GM21447 (cell line): ENCODE results near the gene TFAP2E.

Source experiments
- ATAC-seq: cut with Tn5 transposase; IDR thresholded peaks from one replicate; pipeline ENCODE4 v1.9.1; 2021; ENCODE audit not compliant: unreplicated experiment

TFAP2E gene

DNA sequence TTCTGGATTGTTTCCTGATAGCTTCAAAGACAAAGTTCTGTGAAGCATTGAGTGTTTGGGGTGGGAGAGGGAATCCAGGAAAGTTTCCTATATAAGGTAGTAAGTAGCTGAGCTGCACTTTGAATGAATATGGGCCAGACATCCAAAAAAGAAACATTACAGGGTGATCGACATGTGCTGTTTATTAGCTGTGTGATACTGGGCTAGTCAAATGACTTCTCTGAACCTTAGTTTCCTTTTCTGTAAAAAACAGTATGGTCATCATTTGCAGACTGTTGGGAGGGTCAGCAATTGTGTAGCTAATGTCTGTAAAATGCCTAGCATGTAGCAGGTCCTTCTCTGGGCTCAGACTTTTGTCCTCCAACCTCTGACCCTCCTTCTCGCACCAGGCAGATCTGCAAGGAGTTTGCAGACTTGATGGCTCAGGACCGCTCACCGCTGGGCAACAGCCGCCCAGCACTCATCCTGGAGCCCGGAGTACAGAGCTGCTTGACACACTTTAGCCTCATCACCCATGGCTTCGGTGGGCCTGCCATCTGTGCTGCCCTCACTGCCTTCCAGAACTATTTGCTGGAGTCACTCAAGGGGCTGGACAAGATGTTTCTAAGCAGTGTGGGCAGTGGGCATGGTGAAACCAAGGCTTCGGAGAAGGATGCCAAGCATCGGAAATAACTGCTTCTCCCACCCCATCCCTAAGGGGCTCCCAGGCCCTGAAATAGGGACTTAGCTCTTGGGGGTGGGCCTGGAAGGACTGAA lies 21.1 kb downstream of the TFAP2E start:
- no peak for ATAC-seq

DNA sequence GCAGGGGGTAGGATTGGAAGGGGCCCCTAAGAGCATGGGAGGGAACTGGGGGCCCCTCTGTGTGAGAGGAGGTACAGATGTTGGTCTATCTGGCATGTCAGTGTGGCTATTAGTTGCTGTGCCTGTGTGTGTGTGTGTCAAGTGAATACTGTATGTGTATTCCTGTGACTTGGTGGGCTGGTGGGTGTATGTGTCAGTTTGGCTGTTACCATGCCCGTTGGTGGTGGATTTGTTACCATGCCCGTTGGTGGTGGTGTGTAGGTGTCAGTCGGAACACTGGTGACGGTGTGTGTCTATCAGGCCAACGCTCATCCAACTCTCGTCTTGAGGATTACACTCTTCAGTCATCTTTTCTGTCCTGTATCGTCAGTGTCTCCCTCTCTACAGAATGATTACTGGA lies 22.6 kb downstream of the TFAP2E start:
- ATAC-seq = no peak

DNA sequence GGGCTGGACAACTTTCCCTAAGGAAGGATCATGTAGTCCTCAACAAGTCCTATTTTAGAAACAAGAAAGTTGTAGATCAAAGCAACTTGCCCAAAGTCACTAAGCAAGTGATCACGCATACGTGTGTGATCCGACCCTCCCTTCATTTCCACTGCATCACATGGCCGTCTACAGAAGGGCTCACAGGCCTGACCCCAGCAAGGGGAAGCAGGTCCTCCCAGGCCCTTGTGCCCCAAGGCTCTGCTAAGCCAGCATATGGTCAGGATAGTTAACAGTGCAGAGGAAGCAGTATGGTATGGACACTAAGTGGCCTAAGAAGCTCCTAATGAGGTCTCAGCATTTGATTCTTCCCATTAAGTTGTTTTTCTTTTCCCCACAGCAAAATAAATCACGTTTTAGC lies 24.8 kb downstream of the TFAP2E start:
- ATAC-seq = no peak

DNA sequence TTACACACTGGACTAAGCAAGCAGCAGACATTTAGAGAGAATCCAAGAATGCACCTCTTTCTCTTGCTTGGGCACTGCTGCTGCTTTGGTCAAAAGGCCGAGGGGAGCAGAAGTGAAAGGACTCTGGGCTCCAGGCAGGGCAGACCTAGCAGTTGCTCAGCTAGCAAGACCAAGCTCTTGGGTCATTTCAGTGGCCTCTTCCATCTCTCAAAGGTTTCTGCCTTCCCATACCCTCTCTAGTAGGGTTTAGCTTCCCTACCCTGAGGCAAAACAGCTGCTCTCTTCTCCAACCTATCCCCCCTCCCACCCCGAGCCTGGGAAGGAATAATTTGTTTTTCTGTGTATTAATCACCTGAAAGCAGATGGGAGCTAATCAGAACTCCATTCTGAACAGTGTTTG lies 25.8 kb downstream of the TFAP2E start:
- ATAC-seq = no peak

DNA sequence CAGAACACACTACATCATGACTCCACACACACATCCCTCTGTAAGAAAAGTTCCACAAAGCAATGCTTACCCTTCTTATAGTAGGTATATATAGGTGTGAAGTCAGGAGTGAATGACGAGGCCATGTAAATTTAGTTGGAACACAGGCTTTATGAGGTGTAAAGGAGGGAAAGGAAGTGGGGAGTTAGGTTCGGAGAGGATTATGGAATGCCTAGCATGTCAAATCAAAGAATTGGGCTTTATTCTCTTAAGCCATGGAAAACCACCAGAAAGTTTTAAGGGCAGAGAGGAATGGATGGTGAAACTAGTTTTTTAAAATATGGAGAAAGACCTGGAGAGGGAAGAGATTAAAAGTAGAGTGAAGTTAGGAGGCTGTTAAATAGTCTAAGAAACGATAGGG lies 26.3 kb downstream of the TFAP2E start:
- ATAC-seq = no peak

GRCh38 chr1:35600593-35600992 lies 27.5 kb downstream of the TFAP2E start:
- no peak for ATAC-seq

DNA sequence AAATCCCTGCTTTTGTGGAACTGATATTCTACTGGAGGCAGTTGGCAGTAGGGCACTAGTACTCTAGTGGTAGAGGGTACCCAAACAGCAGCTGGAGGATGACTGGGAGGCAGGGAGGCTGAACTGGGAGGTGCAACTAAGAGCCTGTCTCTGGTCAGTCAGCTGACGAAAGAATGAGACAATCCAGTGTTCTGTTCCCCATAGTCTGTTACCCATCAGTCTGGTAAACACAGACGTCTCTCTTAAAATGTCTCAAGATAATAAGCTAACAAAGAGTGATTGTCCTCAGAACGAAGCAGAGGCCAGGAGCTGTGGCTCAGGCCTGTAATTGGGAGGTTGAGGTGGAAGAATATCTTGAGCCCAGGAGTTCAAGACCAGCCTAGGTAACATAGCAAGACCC lies 30.4 kb downstream of the TFAP2E start:
- no peak for ATAC-seq

DNA sequence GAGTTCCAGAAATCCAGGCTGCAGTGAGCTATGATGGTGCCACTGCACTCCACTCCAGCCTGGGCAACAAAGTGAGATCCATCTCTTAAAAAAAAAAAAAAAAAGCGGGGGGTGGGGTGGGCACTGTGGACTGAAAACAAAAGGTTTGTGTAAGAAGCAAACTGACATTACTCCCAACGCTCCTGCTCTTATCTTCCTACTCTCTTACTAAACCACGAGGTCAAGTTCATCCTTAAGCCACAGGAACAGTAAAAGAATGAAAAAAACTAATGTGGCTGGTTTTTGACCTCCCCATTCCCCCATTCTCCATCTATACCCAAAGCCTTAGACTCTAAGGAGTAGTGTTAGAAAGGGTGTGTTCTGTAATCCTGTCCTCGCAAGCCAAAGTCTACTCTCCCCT lies 30.8 kb downstream of the TFAP2E start:
- ATAC-seq = no peak

DNA sequence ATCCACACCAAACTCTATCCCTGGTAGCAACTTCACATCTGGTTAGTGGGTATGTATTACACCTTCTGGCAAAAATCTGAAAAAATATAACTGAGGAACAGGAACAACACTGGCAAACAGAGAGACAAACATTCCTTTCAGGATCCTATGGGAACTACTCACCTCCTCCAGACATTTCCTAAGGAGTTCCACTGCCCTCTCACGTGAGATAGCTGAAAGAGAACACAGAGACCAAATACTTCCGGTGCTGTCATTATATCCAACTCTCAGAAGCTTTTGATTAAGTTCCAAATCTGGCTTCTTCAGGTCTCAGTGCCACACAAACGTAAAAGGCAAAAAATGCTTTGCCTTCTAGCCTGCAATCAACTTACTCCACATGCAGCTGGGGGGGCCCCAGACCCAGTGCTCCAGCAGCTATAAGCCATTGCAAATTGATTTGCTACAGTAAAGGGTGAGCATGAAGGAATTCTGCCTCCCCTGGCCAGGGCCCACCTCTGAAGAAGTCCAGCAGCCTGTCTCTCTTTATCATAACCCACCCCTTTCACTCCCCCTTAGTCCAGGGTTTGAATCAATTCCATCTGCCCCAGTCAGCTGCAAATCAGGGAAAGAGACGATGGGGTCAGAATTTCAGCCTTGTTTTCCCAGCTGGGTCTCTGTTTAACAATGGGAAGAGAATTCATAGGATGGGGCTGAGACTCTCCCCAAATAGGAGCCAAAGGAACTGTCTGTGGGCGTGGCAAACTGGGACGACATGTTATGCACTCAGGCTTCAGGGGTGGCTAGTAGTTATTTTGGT lies 32.2 kb downstream of the TFAP2E start:
- ATAC-seq = no peak

DNA sequence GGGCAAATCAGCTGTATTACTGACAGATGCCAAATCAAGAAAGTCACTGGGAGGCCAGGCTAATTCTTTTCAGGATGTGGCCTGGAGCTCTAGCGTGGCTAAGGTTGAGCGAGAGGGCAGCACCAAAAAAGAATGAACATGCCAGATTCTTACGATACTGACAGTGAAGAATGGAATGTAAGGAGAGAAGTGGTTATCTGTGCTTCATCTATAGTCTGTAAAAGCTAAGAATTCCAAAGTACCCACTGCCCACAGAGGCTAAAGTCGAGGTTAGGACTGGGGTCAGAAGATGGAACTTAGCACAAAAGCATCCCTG lies 32.7 kb downstream of the TFAP2E start:
- no peak for ATAC-seq

GRCh38 chr1:35611655-35612054 lies 38.5 kb downstream of the TFAP2E start:
- no peak for ATAC-seq

- no peak for ATAC-seq
Observed at GRCh38 chr1:35615440-35615839, 42.3 kb downstream of the TFAP2E start.

DNA sequence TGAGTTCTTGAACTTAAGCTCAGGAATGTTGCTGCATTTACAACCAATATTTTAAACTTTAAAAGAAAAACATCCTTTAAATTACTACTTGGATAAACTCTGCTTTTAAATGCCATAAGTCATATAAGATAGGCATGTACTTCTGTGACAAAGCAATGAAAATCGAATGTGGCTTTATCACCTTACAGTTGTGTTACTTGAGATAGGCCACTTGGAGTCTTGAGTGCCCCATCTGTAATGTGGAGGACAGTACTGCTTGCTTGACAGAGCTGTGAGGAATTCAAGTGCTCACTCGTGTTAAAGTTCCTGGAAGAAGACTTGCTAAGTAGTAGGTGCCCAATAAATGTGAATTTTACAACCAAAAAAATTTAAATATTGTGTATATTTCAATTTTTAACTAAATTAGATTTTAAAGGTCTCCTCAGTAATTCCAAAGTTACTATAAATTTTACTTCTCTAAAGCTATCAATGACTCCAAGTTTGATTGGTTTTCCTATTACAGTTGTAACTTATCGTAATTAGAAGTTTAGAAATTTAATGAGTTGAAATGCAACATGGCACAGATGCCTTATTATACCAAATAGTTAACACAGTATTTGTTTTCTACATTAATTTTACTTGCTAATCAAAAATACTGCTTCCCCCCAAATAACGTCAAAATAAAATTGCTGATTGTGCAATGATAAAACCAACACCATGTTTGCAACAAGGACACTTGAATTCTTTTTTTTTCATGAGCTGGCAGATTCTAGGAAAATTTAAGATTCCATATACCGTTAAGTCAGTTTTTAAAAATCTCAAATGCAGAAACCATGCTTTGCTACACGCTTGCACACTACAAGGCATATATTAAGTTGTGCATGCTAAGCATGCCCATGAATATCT lies 46.4 kb downstream of the TFAP2E start:
- ATAC-seq = no peak

DNA sequence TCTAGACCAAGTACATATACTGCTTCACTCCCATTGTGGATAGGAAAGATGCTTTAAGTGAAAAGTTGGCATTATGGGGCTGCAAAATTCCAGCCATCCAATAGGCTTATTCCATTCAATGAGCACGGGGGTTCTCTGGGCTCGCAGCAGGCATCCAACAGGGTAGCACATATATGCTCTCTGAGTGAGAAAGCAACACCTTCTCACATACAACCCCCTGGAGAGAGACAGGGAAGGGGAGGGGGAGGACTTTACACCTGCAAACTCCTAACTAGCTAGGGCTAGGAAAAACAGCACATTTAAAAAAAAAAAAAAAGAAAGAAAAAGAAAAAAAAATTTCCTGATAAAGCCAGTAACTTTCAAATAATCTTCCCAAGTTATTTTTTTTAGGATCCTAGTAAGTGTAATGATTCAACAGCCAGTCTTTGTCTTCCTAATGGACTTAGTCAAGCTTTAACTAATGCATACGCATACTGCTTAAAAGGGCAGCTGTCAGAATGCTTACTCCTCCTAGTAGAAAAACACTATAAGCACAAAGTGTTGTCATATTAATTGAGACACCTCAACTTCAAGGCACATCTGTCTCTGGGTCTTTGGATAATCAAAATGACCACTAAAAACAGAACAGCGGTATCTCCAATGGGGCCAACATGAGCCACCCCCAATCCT lies 49.5 kb downstream of the TFAP2E start:
- no peak for ATAC-seq

DNA sequence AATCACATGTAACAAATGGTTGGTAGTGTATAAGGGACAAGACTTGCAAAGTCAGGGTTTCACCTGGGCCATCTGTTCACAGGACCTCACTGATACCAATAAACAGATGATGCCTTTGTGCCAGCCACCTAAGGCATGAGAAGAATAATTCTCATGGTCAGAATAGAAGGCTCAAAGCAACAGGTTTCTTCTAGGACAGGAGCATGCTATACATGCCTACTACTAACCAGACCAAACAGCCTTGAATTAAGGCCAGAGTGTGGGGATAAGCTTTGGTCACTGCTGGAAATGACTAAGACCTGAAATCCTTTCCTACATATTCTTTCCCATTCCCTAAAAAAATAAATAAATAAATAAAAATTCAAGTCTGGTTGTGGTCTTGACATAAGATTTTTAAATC lies 50.7 kb downstream of the TFAP2E start:
- no peak for ATAC-seq

GRCh38 chr1:35629051-35629450 lies 55.9 kb downstream of the TFAP2E start:
- ATAC-seq = no peak

DNA sequence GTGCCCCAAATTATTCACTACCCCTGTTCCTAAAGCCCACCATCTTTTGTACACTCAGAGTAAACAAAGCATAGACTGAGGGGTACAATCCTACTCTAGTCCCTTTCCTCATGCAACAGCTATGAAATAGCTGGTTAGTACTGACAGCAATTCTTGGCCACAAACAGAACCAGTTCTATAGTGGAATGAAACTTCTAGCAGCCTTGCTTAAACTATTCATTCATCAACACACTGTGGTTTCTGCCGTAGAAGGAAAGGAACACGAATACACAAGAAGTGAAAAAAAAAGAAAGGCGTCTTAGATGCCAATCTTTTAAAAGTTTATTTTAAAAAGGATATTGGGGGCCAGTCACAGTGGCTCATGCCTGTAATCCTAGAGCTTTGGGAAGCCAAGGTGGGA lies 58.3 kb downstream of the TFAP2E start:
- no peak for ATAC-seq

- ATAC-seq = no peak
Observed at GRCh38 chr1:35633547-35633946, 60.4 kb downstream of the TFAP2E start.

DNA sequence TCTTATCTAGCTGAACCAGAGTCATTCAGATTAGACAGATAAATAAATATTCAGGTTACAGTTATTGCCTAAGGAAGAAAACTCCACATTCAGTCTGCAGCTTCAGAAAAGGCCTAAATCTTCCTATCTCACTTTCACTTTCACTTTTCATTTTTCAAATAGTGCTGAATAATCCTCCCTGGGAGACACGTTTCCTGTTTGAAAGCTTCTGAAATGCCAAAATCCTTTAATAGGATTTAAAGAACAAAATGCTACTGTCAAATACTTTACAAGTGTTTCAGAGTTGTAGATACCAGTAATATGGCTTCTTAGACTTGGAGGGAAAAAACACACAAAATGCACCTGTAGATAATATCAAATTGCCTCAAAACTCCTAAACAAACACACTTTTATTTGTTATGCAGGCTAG lies 64.3 kb downstream of the TFAP2E start:
- no peak for ATAC-seq

- no peak for ATAC-seq
Observed at GRCh38 chr1:35640380-35641232, 67.5 kb downstream of the TFAP2E start.
